C4-2B (cell line): ENCODE measurements around the gene ARFRP1.

ENCODE experiments used
- H3K27ac ChIP-seq: fragments of 450-650 bp; 2 replicates; pipeline ENCODE4 v1.5.1; 2017
- ZFX ChIP-seq: fragments of 450-650 bp; IDR thresholded peaks from 2 replicates; pipeline ENCODE4 v1.6.1; 2017
- TF ChIP-seq, protein P1 (sequence below): fragments of 450-650 bp; conservative IDR thresholded peaks from 2 replicates; pipeline ENCODE4 v1.5.1; 2017; ENCODE audit warnings: mild to moderate bottlenecking

The ARFRP1 gene

DNA sequence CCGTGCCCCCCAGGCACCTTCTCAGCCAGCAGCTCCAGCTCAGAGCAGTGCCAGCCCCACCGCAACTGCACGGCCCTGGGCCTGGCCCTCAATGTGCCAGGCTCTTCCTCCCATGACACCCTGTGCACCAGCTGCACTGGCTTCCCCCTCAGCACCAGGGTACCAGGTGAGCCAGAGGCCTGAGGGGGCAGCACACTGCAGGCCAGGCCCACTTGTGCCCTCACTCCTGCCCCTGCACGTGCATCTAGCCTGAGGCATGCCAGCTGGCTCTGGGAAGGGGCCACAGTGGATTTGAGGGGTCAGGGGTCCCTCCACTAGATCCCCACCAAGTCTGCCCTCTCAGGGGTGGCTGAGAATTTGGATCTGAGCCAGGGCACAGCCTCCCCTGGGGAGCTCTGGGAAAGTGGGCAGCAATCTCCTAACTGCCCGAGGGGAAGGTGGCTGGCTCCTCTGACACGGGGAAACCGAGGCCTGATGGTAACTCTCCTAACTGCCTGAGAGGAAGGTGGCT lies 10.4 kb downstream of the ARFRP1 start:
- no peak for TF ChIP-seq ZFX
- TF ChIP-seq, protein P1, sequence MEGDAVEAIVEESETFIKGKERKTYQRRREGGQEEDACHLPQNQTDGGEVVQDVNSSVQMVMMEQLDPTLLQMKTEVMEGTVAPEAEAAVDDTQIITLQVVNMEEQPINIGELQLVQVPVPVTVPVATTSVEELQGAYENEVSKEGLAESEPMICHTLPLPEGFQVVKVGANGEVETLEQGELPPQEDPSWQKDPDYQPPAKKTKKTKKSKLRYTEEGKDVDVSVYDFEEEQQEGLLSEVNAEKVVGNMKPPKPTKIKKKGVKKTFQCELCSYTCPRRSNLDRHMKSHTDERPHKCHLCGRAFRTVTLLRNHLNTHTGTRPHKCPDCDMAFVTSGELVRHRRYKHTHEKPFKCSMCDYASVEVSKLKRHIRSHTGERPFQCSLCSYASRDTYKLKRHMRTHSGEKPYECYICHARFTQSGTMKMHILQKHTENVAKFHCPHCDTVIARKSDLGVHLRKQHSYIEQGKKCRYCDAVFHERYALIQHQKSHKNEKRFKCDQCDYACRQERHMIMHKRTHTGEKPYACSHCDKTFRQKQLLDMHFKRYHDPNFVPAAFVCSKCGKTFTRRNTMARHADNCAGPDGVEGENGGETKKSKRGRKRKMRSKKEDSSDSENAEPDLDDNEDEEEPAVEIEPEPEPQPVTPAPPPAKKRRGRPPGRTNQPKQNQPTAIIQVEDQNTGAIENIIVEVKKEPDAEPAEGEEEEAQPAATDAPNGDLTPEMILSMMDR = no peak
- no peak overlapping the region for H3K27ac ChIP-seq

DNA sequence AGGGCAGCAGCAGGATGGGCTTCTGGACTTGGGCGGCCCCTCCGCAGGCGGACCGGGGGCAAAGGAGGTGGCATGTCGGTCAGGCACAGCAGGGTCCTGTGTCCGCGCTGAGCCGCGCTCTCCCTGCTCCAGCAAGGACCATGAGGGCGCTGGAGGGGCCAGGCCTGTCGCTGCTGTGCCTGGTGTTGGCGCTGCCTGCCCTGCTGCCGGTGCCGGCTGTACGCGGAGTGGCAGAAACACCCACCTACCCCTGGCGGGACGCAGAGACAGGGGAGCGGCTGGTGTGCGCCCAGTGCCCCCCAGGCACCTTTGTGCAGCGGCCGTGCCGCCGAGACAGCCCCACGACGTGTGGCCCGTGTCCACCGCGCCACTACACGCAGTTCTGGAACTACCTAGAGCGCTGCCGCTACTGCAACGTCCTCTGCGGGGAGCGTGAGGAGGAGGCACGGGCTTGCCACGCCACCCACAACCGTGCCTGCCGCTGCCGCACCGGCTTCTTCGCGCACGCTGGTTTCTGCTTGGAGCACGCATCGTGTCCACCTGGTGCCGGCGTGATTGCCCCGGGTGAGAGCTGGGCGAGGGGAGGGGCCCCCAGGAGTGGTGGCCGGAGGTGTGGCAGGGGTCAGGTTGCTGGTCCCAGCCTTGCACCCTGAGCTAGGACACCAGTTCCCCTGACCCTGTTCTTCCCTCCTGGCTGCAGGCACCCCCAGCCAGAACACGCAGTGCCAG lies 11.0 kb downstream of the ARFRP1 start, which contains the start of gene TNFRSF6B:
Gene TNFRSF6B, plus strand, starts transcription at position 25 of the 729 bp plus-strand sequence. Its CDS starts 116 bp downstream, at position 141.
- no peak for TF ChIP-seq ZFX
- no peak within 1 kb of the TSS for H3K27ac ChIP-seq

DNA sequence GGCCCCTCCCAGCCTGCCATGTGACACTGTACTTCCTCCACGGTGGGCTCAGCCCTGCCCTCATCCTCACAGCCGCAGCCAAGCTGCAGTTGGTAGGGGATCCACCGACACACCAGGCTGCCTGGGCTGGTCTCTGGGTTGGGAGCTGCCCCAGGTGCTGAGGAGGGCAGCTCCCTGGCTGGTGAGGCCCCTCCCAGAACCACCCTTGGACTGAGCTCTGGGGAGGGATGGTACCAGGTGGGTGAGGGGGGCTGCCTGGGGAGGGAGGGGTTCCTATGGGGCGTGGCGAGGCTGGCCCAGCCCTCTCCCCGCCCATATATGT lies 11.5 kb downstream of the ARFRP1 start:
- H3K27ac ChIP-seq = no peak overlapping the region
- no peak for TF ChIP-seq ZFX
- TF ChIP-seq, protein P1 = no peak

DNA sequence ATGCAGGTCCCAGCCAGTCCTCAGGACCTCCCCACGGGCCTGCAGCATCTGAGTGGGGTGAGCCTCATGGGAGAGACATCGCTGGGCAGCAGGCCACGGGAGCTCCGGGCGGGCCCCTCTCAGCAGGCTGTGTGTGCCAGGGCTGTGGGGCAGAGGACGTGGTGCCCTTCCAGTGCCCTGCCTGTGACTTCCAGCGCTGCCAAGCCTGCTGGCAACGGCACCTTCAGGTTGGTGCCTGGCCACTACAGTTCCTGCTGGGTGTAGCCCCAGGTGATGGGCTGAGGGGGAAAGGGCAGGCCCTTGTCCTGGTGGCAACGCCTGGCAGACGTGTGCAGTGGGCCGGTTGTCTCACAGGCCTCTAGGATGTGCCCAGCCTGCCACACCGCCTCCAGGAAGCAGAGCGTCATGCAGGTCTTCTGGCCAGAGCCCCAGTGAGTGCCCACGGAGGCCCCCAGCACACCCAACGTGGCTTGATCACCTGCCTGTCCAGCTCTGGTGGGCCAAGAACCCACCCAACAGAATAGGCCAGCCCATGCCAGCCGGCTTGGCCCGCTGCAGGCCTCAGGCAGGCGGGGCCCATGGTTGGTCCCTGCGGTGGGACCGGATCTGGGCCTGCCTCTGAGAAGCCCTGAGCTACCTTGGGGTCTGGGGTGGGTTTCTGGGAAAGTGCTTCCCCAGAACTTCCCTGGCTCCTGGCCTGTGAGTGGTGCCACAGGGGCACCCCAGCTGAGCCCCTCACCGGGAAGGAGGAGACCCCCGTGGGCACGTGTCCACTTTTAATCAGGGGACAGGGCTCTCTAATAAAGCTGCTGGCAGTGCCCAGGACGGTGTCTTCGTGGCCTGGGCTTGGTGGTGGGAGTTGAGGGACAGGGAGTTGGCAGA lies 12.1 kb downstream of the ARFRP1 start:
- no peak for TF ChIP-seq ZFX
- TF ChIP-seq, protein P1 = no peak
- no peak overlapping the region for H3K27ac ChIP-seq

DNA sequence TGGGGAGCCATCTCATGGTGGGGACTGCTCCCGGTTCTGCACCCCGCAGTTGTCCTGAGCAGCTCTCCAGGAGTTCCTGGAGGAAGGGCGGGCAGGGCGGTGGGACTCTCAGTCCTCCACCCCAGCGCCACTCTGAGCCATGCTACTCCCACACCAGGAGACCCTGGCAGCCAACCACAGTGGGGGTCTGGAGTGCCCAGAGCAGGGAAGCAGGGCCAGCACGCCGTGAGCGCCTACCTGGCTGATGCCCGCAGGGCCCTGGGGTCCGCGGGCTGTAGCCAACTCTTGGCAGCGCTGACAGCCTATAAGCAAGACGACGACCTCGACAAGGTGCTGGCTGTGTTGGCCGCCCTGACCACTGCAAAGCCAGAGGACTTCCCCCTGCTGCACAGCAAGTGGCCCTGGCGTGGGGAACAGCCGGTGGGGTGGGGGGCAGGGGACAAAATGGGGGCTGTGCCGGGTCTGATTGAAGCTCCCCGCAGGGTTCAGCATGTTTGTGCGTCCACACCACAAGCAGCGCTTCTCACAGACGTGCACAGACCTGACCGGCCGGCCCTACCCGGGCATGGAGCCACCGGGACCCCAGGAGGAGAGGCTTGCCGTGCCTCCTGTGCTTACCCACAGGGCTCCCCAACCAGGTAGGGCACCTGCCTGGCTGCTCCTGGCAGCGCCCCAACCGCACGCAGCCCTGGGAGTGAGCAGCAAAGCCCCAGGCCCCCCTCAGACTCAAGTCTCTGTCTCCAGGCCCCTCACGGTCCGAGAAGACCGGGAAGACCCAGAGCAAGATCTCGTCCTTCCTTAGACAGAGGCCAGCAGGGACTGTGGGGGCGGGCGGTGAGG lies 13.0 kb downstream of the ARFRP1 start:
- H3K27ac ChIP-seq = no peak overlapping the region

DNA sequence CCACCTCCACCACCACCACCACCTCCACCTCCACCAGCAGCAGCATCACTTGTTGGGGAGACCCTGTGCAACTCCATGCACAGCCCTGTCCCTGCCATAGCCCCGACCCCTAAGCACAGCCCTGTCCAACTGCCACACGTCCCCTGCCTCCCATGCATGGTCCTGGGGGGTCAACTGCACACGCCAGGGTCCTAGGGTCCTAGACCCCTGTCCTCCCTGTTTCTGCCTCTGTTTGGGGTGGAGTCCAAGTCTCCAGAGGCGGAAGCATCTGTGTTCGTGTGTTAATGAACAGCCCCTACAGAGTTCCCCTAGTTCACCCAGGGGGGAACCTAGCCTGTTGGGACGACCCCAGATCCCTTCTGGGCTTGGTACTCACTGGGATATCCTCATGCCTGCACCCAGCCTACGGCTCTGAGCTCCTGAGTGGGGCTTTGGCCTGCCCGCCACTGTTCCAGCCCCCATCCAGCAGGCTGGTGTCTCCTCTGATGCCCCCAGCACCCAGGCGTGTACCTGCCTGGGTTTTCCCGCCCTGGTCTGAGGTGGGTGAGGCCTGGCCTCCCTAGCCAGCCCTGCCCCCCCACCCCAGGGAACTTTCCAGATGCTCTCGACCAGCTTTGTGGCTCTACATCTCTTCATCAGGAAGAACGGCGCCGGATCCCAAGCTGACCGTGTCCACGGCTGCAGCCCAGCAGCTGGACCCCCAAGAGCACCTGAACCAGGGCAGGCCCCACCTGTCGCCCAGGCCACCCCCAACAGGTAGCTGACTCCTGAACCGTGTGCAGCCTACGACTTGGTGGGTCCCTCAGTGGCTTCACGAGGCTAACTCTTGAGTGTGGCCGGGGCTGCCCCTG lies 13.8 kb downstream of the ARFRP1 start:
- H3K27ac ChIP-seq = no peak overlapping the region
- TF ChIP-seq ZFX = no peak

More for the DNA sequence above, 13.0 kb downstream of the ARFRP1 start:
- TF ChIP-seq, protein P1 = no peak
- TF ChIP-seq ZFX = no peak

DNA sequence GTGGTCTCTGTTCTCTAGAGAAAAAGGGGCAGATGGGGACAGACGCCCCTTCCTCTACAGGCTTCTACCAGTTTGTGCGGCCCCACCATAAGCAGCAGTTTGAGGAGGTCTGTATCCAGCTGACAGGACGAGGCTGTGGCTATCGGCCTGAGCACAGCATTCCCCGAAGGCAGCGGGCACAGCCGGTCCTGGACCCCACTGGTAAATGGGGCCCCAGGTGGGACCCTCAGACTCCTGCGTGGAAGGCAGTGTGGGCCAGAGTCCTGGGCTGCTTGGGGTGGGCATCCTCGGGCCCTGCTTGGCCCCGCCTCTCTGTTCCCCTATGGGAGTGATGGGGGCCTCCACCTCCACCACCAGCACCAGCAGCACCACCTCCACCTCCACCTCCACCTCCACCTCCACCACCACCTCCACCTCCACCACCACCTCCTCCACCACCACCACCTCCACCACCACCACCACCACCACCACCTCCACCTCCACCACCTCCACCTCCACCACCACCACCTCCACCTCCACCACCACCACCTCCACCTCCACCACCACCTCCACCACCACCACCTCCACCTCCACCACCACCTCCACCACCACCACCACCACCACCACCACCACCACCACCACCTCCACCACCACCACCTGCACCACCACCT lies 14.6 kb downstream of the ARFRP1 start:
- TF ChIP-seq, protein P1 = no peak
- no peak overlapping the region for H3K27ac ChIP-seq
